ENCODE data around the gene TMEM267.

Gene TMEM267

GRCh38 chr5:43418561-43418960 is 65.1 kb downstream of the TMEM267 start:
- TF ChIP-seq CTCF (IDR thresholded peaks at IDR 0.05; ENCODE audit: control insufficient read depth, insufficient read depth, low read depth, low read length, missing control alignments): no peak
- no peak for DNase-seq (ENCODE audit: low read depth)
- H3K4me3 ChIP-seq (ENCODE audit: control insufficient read depth, low read depth, low read length): no peak overlapping the region

- no peak for TF ChIP-seq CTCF (IDR thresholded peaks at IDR 0.05; ENCODE audit: control insufficient read depth, insufficient read depth, low read depth, low read length, missing control alignments)
- DNase-seq (ENCODE audit: low read depth): no peak
- H3K4me3 ChIP-seq (ENCODE audit: control insufficient read depth, low read depth, low read length): no peak overlapping the region
Measured at GRCh38 chr5:43416803-43417394, 66.8 kb downstream of the TMEM267 start.

DNA sequence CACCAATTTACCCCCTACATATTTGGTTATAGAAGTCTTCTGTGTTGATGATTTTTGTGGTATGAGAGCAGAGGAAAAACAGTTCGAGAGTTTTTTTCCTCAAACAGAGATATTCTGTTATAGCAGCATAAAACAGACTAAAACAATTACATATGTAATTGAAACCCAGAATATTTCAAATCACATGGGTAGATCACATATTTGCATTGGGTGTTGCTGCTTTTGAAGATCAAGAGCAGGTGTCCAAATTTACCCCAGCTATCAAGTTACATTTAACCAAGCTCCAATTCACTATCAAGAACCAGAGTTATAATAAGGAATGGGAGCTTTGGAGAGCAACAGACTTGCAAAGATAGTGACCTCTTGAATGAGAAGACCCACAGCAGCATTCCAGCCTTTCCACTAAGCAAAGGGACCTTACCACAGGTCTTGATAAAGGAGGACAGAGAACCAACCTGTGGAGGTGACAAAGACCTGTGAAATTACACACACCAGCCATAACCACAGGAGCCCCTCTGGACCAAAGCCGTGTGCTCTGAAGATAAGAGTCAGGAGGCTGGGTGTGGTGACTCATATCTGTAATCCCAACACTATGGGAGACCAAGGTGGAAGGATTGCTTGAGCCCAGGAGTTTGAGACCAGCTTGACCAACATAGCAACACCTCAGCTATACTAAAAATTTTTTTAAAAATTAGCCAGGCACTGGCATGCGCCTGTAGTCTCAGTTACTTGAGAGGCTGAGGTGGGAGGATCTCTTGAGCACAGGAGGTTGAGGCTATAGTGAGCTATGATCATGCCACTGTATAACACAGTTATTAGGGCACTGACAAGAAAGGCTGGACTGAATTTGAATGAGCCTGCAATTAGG is 67.5 kb downstream of the TMEM267 start:
- H3K4me3 ChIP-seq (ENCODE audit: control insufficient read depth, low read depth, low read length): no peak overlapping the region
- DNase-seq (ENCODE audit: low read depth): no peak
- TF ChIP-seq CTCF (IDR thresholded peaks at IDR 0.05; ENCODE audit: control insufficient read depth, insufficient read depth, low read depth, low read length, missing control alignments): no peak

GRCh38 chr5:43413966-43414365 is 69.7 kb downstream of the TMEM267 start:
- no peak for DNase-seq (ENCODE audit: low read depth)
- H3K4me3 ChIP-seq (ENCODE audit: control insufficient read depth, low read depth, low read length): no peak overlapping the region
- TF ChIP-seq CTCF (IDR thresholded peaks at IDR 0.05; ENCODE audit: control insufficient read depth, insufficient read depth, low read depth, low read length, missing control alignments): no peak

DNA sequence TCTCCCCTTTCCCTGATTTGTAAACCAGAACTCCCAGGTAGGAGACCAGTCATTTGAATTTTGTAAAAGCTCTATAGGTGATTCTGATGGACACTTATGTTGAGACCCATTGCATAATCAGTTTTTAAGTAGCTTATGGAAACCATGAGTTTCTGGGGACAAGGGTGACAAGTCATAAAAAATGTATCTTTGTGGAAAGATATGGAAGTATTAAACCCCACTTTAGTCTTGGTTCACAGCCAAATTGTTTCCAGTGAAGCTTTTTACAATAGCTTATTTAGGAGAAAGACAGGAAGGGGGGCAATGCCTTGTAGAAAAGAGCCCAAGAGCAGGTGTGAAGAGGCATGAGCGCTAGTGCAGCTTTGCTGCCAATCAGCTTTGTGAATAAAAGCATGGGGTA is 71.0 kb downstream of the TMEM267 start:
- no peak for TF ChIP-seq CTCF (IDR thresholded peaks at IDR 0.05; ENCODE audit: control insufficient read depth, insufficient read depth, low read depth, low read length, missing control alignments)
- H3K4me3 ChIP-seq (ENCODE audit: control insufficient read depth, low read depth, low read length): no peak overlapping the region
- no peak for DNase-seq (ENCODE audit: low read depth)

GRCh38 chr5:43412156-43412555 is 71.5 kb downstream of the TMEM267 start, which contains the start of gene CCL28:
CCL28 (minus strand) TSS chr5:43412391; CDS start chr5:43412316, 75 bp downstream.
- no peak for TF ChIP-seq CTCF (IDR thresholded peaks at IDR 0.05; ENCODE audit: control insufficient read depth, insufficient read depth, low read depth, low read length, missing control alignments)
- no peak for DNase-seq (ENCODE audit: low read depth)

More at GRCh38 chr5:43412156-43412555, 71.5 kb downstream of the TMEM267 start, which contains the start of gene CCL28:
- H3K4me3 ChIP-seq (ENCODE audit: control insufficient read depth, low read depth, low read length): no peak within 1 kb of the TSS

Data from AG09309 (cell line).